RWPE1 (cell line): ENCODE data around the gene GRM1.

ENCODE experiments used
- CTCF ChIA-PET: fragments of 350-600 bp; sonication (Branson Sonifier 250); formaldehyde crosslinking; extraction: SDS; loops from one replicate; lab custom pipeline; 2021; lab: Yijun Ruan, JAX
- POLR2A ChIA-PET: fragments of 400-600 bp; formaldehyde crosslinking; extraction: SDS; loops from one replicate; lab custom pipeline; 2020; ENCODE audit warnings: antibody characterized with exemption; ENCODE audit not compliant: low non-redundant PET; lab: Yijun Ruan, JAX
- DNase-seq: peaks from one replicate; pipeline ENCODE4 v3.0.0; 2012; ENCODE audit warnings: low spot score
- H3K27ac ChIP-seq: fragments of 450-650 bp; 2 replicates; pipeline ENCODE4 v1.5.1; 2017
- CTCF ChIP-seq: fragments of 450-650 bp; conservative IDR thresholded peaks from 2 replicates; pipeline ENCODE4 v1.5.1; 2017; ENCODE audit warnings: low read depth, mild to moderate bottlenecking

GRM1 gene

DNA sequence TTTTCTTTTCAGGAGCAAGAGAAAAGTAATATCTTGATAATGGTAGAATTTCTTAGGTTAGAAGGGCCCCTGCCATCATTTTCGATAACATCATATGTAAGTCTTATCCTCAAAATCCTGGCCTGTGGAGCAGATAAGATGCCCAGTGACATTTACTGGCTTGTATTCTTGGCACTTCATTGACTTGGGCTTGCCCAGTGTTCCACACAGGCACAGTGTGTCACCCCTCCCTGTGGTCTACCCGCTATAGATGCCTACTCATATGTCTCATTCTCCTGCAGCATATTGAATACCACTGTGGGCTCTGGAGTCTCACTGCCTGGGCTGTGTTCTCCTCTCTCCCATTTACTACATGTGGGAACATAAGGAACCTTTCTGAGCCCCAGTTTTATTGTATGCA lies 105.0 kb downstream of the GRM1 start:
- TF ChIP-seq CTCF: no peak
- no peak for DNase-seq
- POLR2A ChIA-PET: no interaction called here
- CTCF ChIA-PET: no interaction called here
- H3K27ac ChIP-seq: no peak overlapping the region

DNA sequence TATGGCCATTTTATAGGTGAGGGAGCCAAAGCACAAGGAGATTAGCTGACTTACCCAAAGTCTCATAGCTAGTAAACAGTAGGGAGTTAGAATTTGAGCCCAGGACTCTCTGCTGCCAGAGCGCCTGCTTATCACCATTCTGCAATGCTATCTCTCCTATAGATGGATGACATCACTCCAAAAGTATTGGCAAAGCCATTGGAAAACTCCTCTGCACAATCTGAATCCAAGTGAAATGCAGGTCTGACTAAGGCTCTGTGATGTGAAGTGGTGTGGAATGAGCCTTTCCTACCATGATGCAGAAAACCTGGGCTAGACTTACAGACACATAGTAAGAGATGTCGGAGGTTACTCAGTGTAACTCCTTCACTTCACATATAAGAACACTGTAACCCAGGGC lies 106.3 kb downstream of the GRM1 start:
- CTCF ChIA-PET: interaction anchor here (0.6 kb wide), 2 partner anchors 65 to 458 kb away, joined by 3 to 4 read pairs; no protein-coding TSS in a partner anchor
- POLR2A ChIA-PET: no interaction called here

DNA sequence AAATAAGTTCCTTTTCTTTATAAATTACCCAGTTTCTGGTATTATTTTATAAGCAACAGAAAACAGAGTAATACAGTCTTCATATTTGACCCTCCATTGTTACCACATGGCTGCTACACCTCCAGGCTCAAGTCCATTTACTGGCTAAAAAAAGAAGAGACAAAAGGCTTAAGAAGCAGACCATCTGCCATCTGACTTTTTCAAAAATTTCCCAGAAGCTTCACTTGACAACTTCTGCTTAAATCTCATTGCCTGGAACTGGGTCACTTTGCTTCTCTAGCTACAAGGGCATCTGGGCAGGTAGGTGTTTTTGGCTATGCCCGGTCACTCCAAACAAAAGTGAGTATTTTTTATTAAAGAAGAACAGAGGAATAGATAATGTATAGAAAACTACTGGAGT lies 118.0 kb downstream of the GRM1 start:
- TF ChIP-seq CTCF: no peak
- H3K27ac ChIP-seq: no peak overlapping the region
- no peak for DNase-seq
- CTCF ChIA-PET: no interaction called here
- POLR2A ChIA-PET: no interaction called here

More for the DNA sequence above, 106.3 kb downstream of the GRM1 start:
- TF ChIP-seq CTCF: no peak
- DNase-seq: no peak
- H3K27ac ChIP-seq: no peak overlapping the region

GRCh38 chr6:146149770-146150169 lies 120.9 kb downstream of the GRM1 start:
- H3K27ac ChIP-seq: no peak overlapping the region
- no peak for TF ChIP-seq CTCF
- ChIA-PET CTCF (no interaction called here), POLR2A (no interaction called here)
- DNase-seq: peak; percentile 4

DNA sequence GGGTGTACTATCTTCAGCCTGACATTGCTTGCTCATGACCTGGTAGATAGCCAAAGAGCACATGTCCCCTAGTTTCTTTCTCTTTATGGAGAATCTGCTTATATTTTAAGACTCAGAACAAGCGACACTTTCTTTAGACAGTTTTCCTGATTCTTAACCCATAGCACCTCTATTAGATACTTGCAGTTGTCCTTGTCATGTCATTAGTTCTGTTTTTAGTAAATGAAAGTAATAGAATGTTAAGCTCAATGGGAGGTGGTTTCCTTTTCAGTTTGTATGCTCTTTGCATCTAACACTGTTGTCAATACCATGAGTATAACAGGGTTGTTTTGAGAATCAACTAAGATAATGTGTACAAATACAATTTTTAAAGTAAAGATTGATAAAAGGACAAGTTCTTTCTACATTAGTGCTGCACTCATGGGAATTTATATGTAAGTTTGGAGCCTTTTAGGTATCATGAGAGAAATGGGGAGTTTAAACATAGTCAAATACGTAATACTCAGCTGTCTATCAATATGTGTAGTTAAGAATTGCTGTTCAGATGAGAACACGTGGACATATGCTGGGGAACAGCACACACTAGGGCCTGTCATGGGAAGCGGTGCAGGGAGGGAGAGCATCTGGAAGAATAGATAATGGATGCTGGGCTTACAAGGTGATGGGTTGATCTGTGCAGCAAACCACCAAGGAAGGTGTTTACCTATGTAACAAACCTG lies 124.3 kb downstream of the GRM1 start:
- DNase-seq: no peak
- CTCF ChIA-PET: interaction anchor here (0.6 kb wide), 1 partner anchor 608 kb away, joined by 3 read pairs; no protein-coding TSS in a partner anchor
- TF ChIP-seq CTCF: no peak
- H3K27ac ChIP-seq: no peak overlapping the region
- POLR2A ChIA-PET: no interaction called here

DNA sequence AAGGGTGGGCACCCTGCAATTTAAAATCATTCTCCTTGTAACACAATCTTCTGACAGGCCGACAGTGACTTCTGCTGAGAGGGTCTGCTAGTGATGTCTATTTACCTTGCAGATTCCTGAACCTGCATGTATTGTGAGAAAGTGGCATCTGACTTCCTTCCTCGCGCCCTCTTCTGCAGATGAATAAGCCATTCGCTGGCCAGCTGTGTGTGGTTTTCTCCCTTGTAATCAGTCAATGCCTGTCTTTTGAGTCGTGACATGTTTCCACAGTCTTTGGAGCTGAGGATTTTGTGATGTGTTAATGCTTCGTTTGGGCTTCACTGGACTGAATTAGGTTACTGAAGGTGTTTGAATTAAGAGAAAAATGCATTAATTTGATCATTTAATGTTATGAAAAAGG lies 125.3 kb downstream of the GRM1 start:
- H3K27ac ChIP-seq: no peak overlapping the region
- ChIA-PET CTCF (interaction anchor here (0.7 kb wide), 1 partner anchor 1387 kb away, joined by 3 read pairs; no protein-coding TSS in a partner anchor), POLR2A (no interaction called here)
- no peak for TF ChIP-seq CTCF
- no peak for DNase-seq
